K562 (cell line): ENCODE data around the gene CMIP. TPM values are rescaled to one million over a fixed set of nuclear protein-coding genes. Genes with fewer than 3 reads are reported as not detected.

Source experiments
- CBFB ChIP-seq: sonication (generic); formaldehyde crosslinking; IDR thresholded peaks from 2 replicates; pipeline ENCODE4 v1.4.0; 2020; ENCODE audit warnings: mild to moderate bottlenecking, missing genetic modification reagents
- CEBPG ChIP-seq, 3 experiments: fragments of 200-800 bp in 1 of 3; sonication (Bioruptor generic) in 1 of 3; sonication (generic) in 1 of 3; formaldehyde crosslinking in 1 of 3; IDR thresholded peaks in 2 of 3; conservative IDR thresholded peaks in 1 of 3; 2 replicates each; pipeline versions ENCODE4 v1.6.1 to v1.8.0; 2016 to 2022; ENCODE audit warnings: missing compliant biosample characterization in 2 of 3, missing genetic modification characterization in 2 of 3, mild to moderate bottlenecking in 1 of 3, missing genetic modification reagents in 1 of 3
- CREB1 ChIP-seq, 2 experiments: sonication (generic) in 1 of 2; formaldehyde crosslinking in 1 of 2; IDR thresholded peaks; 2 replicates each; pipeline versions ENCODE4 v1.6.1 to v1.8.0; 2012 to 2022; ENCODE audit warnings: inconsistent platforms in 1 of 2, mild to moderate bottlenecking in 1 of 2, missing genetic modification reagents in 1 of 2, moderate library complexity in 1 of 2
- CTBP1 ChIP-seq: fragments of 450-650 bp; IDR thresholded peaks from 2 replicates; pipeline ENCODE4 v1.6.1; 2016; ENCODE audit warnings: borderline replicate concordance
- EP300 ChIP-seq: IDR thresholded peaks from 2 replicates; pipeline ENCODE4 v1.6.1; 2012; ENCODE audit warnings: low read length, improper control_type of control experiment
- ETV6 ChIP-seq, 3 experiments: fragments of 150-350 bp in 1 of 3; sonication (generic) in 1 of 3; formaldehyde crosslinking in 1 of 3; IDR thresholded peaks; 2 replicates each; pipeline versions ENCODE4 v1.6.1 to v1.8.0; 2014 to 2022; ENCODE audit warnings: borderline replicate concordance in 2 of 3, low read depth in 2 of 3, antibody characterized with exemption in 1 of 3, low read length in 1 of 3, mild to moderate bottlenecking in 1 of 3, missing genetic modification reagents in 1 of 3
- FOXM1 ChIP-seq, 2 experiments: fragments of 450-650 bp in 1 of 2; sonication (generic) in 1 of 2; formaldehyde crosslinking in 1 of 2; IDR thresholded peaks; 2 replicates each; pipeline versions ENCODE4 v1.6.1 to v1.9.0; 2017 to 2022; ENCODE audit warnings: low read depth in 2 of 2, mild to moderate bottlenecking in 2 of 2, missing genetic modification reagents in 1 of 2, moderate library complexity in 1 of 2
- GATA2 ChIP-seq: sonication (generic); formaldehyde crosslinking; IDR thresholded peaks from 2 replicates; pipeline ENCODE4 v1.4.0; 2020; ENCODE audit warnings: mild to moderate bottlenecking, missing genetic modification reagents
- MYNN ChIP-seq, 2 experiments: sonication (generic); formaldehyde crosslinking in 1 of 2; IDR thresholded peaks; 2 replicates each; pipeline versions ENCODE4 v1.5.0 to v1.6.1; 2016 to 2020; ENCODE audit warnings: antibody characterized with exemption in 1 of 2, missing genetic modification reagents in 1 of 2
- TAL1 ChIP-seq: fragments of 450-650 bp; IDR thresholded peaks from 2 replicates; pipeline ENCODE4 v1.6.1; 2016; ENCODE audit warnings: mild to moderate bottlenecking
- TCF7 ChIP-seq: sonication (generic); IDR thresholded peaks from 2 replicates; pipeline ENCODE4 v1.6.1; 2016; ENCODE audit warnings: antibody characterized with exemption, borderline replicate concordance
- THRB ChIP-seq: fragments of 450-650 bp; formaldehyde crosslinking; conservative IDR thresholded peaks from 2 replicates; pipeline ENCODE4 v1.4.0; 2022; ENCODE audit warnings: mild to moderate bottlenecking, missing genetic modification characterization
- ZNF589 ChIP-seq: fragments of 200-800 bp; sonication (Bioruptor generic); IDR thresholded peaks from 2 replicates; pipeline ENCODE4 v1.6.1; 2016; ENCODE audit warnings: low read depth, missing genetic modification characterization, missing compliant biosample characterization
- ZNF639 ChIP-seq, 2 experiments: fragments of 200-800 bp in 1 of 2; sonication (Bioruptor generic) in 1 of 2; sonication (generic) in 1 of 2; formaldehyde crosslinking in 1 of 2; IDR thresholded peaks in 1 of 2; conservative IDR thresholded peaks in 1 of 2; 2 replicates each; pipeline versions ENCODE4 v1.5.0 to v1.6.1; 2016 to 2020; ENCODE audit warnings: missing compliant biosample characterization in 1 of 2, missing genetic modification characterization in 1 of 2, missing genetic modification reagents in 1 of 2
- polyA plus RNA-seq, 8 experiments: library from polyadenylated mRNA; depleted of rRNA in 4 of 8; stranded (reverse) in 5 of 8; unstranded in 3 of 8; fragments of >200 nt; fragmentation: Nextera tagmentation in 2 of 8; fragmentation: Illumina TruSeq in 1 of 8; extraction: Ambion mirVana in 2 of 8; extraction: Trizol in 1 of 8; gene quantifications; 2 replicates each; pipeline versions ENCODE4 v1.2.1 to v1.2.3, GENCODE V29; 2011 to 2014; ENCODE audit warnings: inconsistent platforms in 1 of 8, missing spikeins in 1 of 8
- total RNA-seq, 7 experiments: library from RNA; depleted of rRNA in 6 of 7; stranded (reverse); fragments of >200 nt in 6 of 7; fragmentation: Illumina TruSeq in 2 of 7; extraction: Trizol in 2 of 7; gene quantifications; 2 replicates each; pipeline versions ENCODE4 v1.2.1 to v1.2.3, GENCODE V29; 2011 to 2021; ENCODE audit warnings: low replicate concordance in 1 of 7

Gene CMIP
- total and polyA plus RNA-seq, 9 of the 15 experiments (the other 6 are each of a cell fraction or from before 2014, with no cell fraction given) = 0.94 to 82.5 (median 10.3) TPM

- TF ChIP-seq THRB (CRISPR knock-in tag) (no peak), CBFB (CRISPR knock-in tag) (no peak), TCF7 (peak; percentile 88; the same call in 1 of the 2 replicates), ZNF639 (CRISPR knock-in tag; conservative IDR thresholded peaks at IDR 0.05 in 1 of 2, IDR thresholded peaks at IDR 0.05 in 1 of 2) (peak in 1 of 2 experiments; percentile 71; a peak in 1 of 4 replicates), CTBP1 (peak; percentile 97), ZNF589 (CRISPR knock-in tag) (peak; percentile 94), FOXM1 (IDR thresholded peaks at IDR 0.05; ENCODE audit: low read depth) (peak; percentile 61), FOXM1 (CRISPR knock-in tag; IDR thresholded peaks at IDR 0.05; ENCODE audit: low read depth) (no peak), GATA2 (peak; percentile 71), CEBPG (CRISPR knock-in tag; IDR thresholded peaks at IDR 0.05) (0 out of 2 replicates have a peak, but pooled peaks have one; percentile 6), CEBPG (tag; conservative IDR thresholded peaks at IDR 0.05 in 1 of 2, IDR thresholded peaks at IDR 0.05 in 1 of 2) (no peak), TAL1 (peak; percentile 82), ETV6 (IDR thresholded peaks at IDR 0.05; ENCODE audit: borderline replicate concordance in 1 of 2, low read depth in 2 of 2, low read length in 1 of 2) (peak in 1 of 2 experiments; percentile 51; a peak in 1 of 4 replicates), ETV6 (CRISPR knock-in tag; IDR thresholded peaks at IDR 0.05; ENCODE audit: borderline replicate concordance) (no peak), CREB1 (IDR thresholded peaks at IDR 0.05) (no peak), CREB1 (CRISPR knock-in tag; IDR thresholded peaks at IDR 0.05) (no peak), EP300 (peak; percentile 86), MYNN (IDR thresholded peaks at IDR 0.05) (peak; percentile 70; the same call in 1 of the 2 replicates), MYNN (CRISPR knock-in tag; IDR thresholded peaks at IDR 0.05) (no peak)
Measured at GRCh38 chr16:81634380-81635062, 189.9 kb downstream of the CMIP start (continued).
